GM12891 (cell line): Measurements from ENCODE around the gene CD99.

Experiments used
- PAX5 ChIP-seq: IDR thresholded peaks from 2 replicates; pipeline ENCODE4 v1.6.1; 2011; ENCODE audit warnings: low read length, moderate library complexity, mild to moderate bottlenecking; ENCODE audit not compliant: insufficient read depth, severe bottlenecking
- POLR2A ChIP-seq: IDR thresholded peaks from 2 replicates; pipeline ENCODE4 v1.6.1; 2011; ENCODE audit warnings: low read depth, low read length, control low read depth
- POLR2AphosphoS5 ChIP-seq: IDR thresholded peaks from 2 replicates; pipeline ENCODE4 v1.6.1; 2011; ENCODE audit warnings: low read depth, low read length, control low read depth
- POU2F2 ChIP-seq: IDR thresholded peaks from 2 replicates; pipeline ENCODE4 v1.6.1; 2011; ENCODE audit warnings: low read depth, mild to moderate bottlenecking, control low read depth, low read length, moderate library complexity
- SPI1 ChIP-seq: IDR thresholded peaks from 2 replicates; pipeline ENCODE4 v1.6.1; 2011; ENCODE audit warnings: low read depth, low read length, control low read depth
- TAF1 ChIP-seq: IDR thresholded peaks from 2 replicates; pipeline ENCODE4 v1.6.1; 2011; ENCODE audit warnings: low read depth, low read length, control low read depth

DNA sequence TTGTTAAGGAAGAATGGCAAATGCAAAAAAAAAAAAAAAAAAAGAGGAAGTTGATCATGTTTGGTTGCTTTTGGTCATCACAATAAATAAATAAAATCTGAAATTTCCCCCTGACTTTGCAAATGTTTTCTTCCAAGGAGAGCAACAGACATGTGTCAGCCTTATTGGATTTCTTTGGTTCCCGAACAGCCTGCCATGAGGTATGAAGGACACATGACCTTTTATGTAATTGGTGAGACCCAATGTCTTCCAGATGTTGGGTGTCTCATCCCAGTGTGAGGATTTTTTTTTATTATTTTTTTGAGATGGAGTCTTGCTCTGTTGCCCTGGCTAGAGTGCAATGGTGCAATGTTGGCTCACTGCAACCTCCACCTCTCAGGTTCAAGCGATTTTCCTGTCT is 24.6 kb upstream of the CD99 start:
- TF ChIP-seq POLR2AphosphoS5 (no peak), SPI1 (no peak), POLR2A (no peak), TAF1 (no peak), POU2F2 (no peak), PAX5 (no peak)
